MM.1S (cell line): Measurements from ENCODE around the gene GARIN5A.

ENCODE experiments used
- DNase-seq: peaks from one replicate; pipeline ENCODE4 v3.0.0-alpha.2; 2015
- H2AFZ ChIP-seq: fragments of 300-600 bp; sonication (generic); 2 replicates; pipeline ENCODE4 v1.6.0; 2016; ENCODE audit warnings: antibody characterized with exemption, low read length
- H3F3A ChIP-seq: fragments of 300-600 bp; sonication (generic); 2 replicates; pipeline ENCODE4 v1.6.1; 2016; ENCODE audit warnings: mild to moderate bottlenecking, antibody characterized with exemption, low read length, moderate library complexity, mixed read lengths; ENCODE audit not compliant: insufficient read depth
- H3K27ac ChIP-seq: fragments of 300-600 bp; sonication (generic); 2 replicates; pipeline ENCODE4 v1.5.1; 2016; ENCODE audit warnings: mild to moderate bottlenecking, low read length
- H3K27me3 ChIP-seq: fragments of 300-600 bp; sonication (generic); replicated peaks from 2 replicates; pipeline ENCODE4 v1.6.0; 2016; ENCODE audit warnings: low read length; ENCODE audit not compliant: insufficient read depth
- H3K36me3 ChIP-seq: fragments of 300-600 bp; sonication (generic); replicated peaks from 2 replicates; pipeline ENCODE4 v1.6.1; 2016; ENCODE audit warnings: mild to moderate bottlenecking, low read length, mixed read lengths; ENCODE audit not compliant: insufficient read depth
- H3K4me1 ChIP-seq: fragments of 300-600 bp; sonication (generic); 2 replicates; pipeline ENCODE4 v1.6.1; 2016; ENCODE audit warnings: low read length, mixed read lengths
- H3K4me2 ChIP-seq: fragments of 300-600 bp; sonication (generic); 2 replicates; pipeline ENCODE4 v1.6.0; 2016; ENCODE audit warnings: low read depth, low read length
- H3K4me3 ChIP-seq: fragments of 300-600 bp; sonication (generic); 2 replicates; pipeline ENCODE4 v1.5.1; 2016; ENCODE audit warnings: low read length, mixed read lengths
- H3K79me2 ChIP-seq: fragments of 300-600 bp; sonication (generic); 2 replicates; pipeline ENCODE4 v1.6.1; 2016; ENCODE audit warnings: mixed run types, low read length, mixed read lengths
- H3K9ac ChIP-seq: fragments of 300-600 bp; sonication (generic); 2 replicates; pipeline ENCODE4 v1.6.1; 2016; ENCODE audit warnings: low read length, mixed read lengths
- H3K9me2 ChIP-seq: fragments of 300-600 bp; sonication (generic); replicated peaks from 2 replicates; pipeline ENCODE4 v1.6.1; 2016; ENCODE audit warnings: mild to moderate bottlenecking, low read length, mixed read lengths; ENCODE audit not compliant: insufficient read depth
- H3K9me3 ChIP-seq: fragments of 300-600 bp; sonication (generic); replicated peaks from 2 replicates; pipeline ENCODE4 v1.6.1; 2016; ENCODE audit warnings: mild to moderate bottlenecking, low read length, mixed read lengths; ENCODE audit not compliant: insufficient read depth
- H4K20me1 ChIP-seq: fragments of 300-600 bp; sonication (generic); 2 replicates; pipeline ENCODE4 v1.6.1; 2016; ENCODE audit warnings: mild to moderate bottlenecking, low read length, moderate library complexity, mixed read lengths; ENCODE audit not compliant: insufficient read depth
- CTCF ChIP-seq: fragments of 300-600 bp; sonication (generic); IDR thresholded peaks from 2 replicates; pipeline ENCODE4 v1.5.1; 2016; ENCODE audit warnings: antibody characterized with exemption, low read length, mixed read lengths
- EZH2 ChIP-seq: fragments of 300-600 bp; sonication (generic); optimal IDR thresholded peaks from 2 replicates; pipeline ENCODE3; 2017; ENCODE audit warnings: low read depth, mild to moderate bottlenecking, antibody characterized with exemption, low read length, mixed read lengths
- EZH2phosphoT487 ChIP-seq: fragments of 300-600 bp; sonication (generic); IDR thresholded peaks from 2 replicates; pipeline ENCODE4 v1.6.1; 2018; ENCODE audit warnings: antibody characterized with exemption, low read length

The GARIN5A gene

DNA sequence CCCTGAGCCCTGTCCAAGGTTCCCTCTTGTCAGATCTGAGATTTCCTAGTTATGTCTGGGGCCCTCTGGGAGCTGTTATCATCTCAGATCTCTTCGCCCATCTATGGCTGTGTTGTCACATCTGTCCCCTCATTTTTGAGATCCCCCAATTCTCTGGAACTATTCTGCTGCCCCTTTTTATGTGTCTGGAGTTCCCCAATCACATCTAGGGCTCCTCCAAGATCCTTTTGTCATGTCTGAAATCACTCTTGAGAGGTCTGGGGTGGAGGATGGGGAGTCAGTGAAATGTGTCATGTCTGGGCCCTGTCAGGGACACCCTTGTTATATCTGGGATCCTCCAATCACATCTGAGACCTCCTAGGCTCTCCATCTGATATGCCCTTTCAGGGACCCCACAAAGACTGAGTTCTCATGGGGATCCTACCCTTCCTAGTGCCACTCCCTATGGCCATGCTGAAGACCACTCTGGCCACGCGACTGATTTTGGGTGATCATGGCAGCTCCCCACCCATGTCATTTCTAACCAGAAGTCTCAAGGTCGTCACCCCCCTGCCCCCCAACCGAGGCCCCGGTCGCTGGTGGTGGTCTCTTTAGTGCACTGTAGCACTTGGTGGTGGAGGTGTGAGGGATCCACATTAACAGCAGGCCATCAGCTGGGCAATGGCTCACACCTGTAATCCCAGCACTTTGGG, 47.7 kb downstream of the GARIN5A start:
- Histone ChIP-seq H4K20me1 (no peaks in the 10 kb centered on the region), H3K27ac (no peak overlapping the region), H3K36me3 (no peaks in the 10 kb centered on the region), H3F3A (no peaks in the 10 kb centered on the region), H3K9me3 (no peaks in the 10 kb centered on the region), H3K4me3 (no peak overlapping the region), H2AFZ (no peak overlapping the region), H3K9me2 (no peaks in the 10 kb centered on the region), H3K9ac (no peak overlapping the region), H3K79me2 (no peaks in the 10 kb centered on the region), H3K4me2 (no peak overlapping the region), H3K4me1 (peaks cover 13% of the 10 kb centered on the region), H3K27me3 (peaks cover 45% of the 10 kb centered on the region)
- no peak for DNase-seq
- TF ChIP-seq CTCF (no peak), EZH2phosphoT487 (no peak), EZH2 (no peak)

DNA sequence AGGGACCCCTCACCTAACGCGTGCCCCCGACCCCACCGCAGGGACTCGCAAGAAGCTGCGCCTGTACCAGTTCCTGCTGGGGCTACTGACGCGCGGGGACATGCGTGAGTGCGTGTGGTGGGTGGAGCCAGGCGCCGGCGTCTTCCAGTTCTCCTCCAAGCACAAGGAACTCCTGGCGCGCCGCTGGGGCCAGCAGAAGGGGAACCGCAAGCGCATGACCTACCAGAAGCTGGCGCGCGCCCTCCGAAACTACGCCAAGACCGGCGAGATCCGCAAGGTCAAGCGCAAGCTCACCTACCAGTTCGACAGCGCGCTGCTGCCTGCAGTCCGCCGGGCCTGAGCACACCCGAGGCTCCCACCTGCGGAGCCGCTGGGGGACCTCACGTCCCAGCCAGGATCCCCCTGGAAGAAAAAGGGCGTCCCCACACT, 48.6 kb downstream of the GARIN5A start:
- Histone ChIP-seq H3K27ac (no peak overlapping the region), H3K4me3 (peak overlapping the region; percentile 22; the same call in 1 of the 2 replicates)
- TF ChIP-seq EZH2, result no peak
- TF ChIP-seq CTCF, result no peak
- no peak for TF ChIP-seq EZH2phosphoT487

GRCh38 chr19:50427318-50427925, 49.2 kb downstream of the GARIN5A start:
- Histone ChIP-seq H2AFZ (no peak overlapping the region), H4K20me1 (no peaks in the 10 kb centered on the region), H3K79me2 (no peaks in the 10 kb centered on the region), H3K4me2 (peak overlapping the region; percentile 58; the same call in 1 of the 2 replicates), H3K4me1 (peaks cover 11% of the 10 kb centered on the region), H3F3A (no peaks in the 10 kb centered on the region), H3K27ac (no peak overlapping the region), H3K4me3 (no peak overlapping the region), H3K9ac (no peak overlapping the region), H3K9me2 (no peaks in the 10 kb centered on the region), H3K27me3 (peaks cover 38% of the 10 kb centered on the region), H3K9me3 (no peaks in the 10 kb centered on the region), H3K36me3 (no peaks in the 10 kb centered on the region)
- no peak for DNase-seq
- TF ChIP-seq CTCF (no peak), EZH2phosphoT487 (no peak), EZH2 (no peak)

More for the DNA sequence above, 48.6 kb downstream of the GARIN5A start:
- no peak overlapping the region for H3K9ac ChIP-seq
- peak; percentile 25 for DNase-seq
- no peaks in the 10 kb centered on the region for H3K9me3 ChIP-seq
- H4K20me1 ChIP-seq, result no peaks in the 10 kb centered on the region
- no peaks in the 10 kb centered on the region for H3K9me2 ChIP-seq
- peaks cover 44% of the 10 kb centered on the region for H3K27me3 ChIP-seq
- no peaks in the 10 kb centered on the region for H3K79me2 ChIP-seq
- H2AFZ ChIP-seq, result no peak overlapping the region; the same call in 1 of the 2 replicates
- no peaks in the 10 kb centered on the region for H3K36me3 ChIP-seq
- peak overlapping the region; percentile 58 for H3K4me2 ChIP-seq
- peaks cover 13% of the 10 kb centered on the region for H3K4me1 ChIP-seq
- H3F3A ChIP-seq, result no peaks in the 10 kb centered on the region
